ENCODE measurements around the gene IL7R. TPM values are rescaled to one million over a fixed set of nuclear protein-coding genes. Genes with fewer than 3 reads are reported as not detected.

IL7R gene
- total and polyA plus RNA-seq, 10 of the 15 experiments (the other 5 are each of a cell fraction or from before 2014, with no cell fraction given): 0.40 to 21.1 (median 0.85) TPM

GRCh38 chr5:35867998-35868397 lies 11.3 kb downstream of the IL7R start:
- no peak overlapping the region for H3K4me2 ChIP-seq (ENCODE audit: control insufficient read depth, insufficient read depth)
- ATAC-seq (no peak), FAIRE-seq (no peak), DNase-seq (ENCODE audit: low read depth, low spot score) (no peak)
- POLR2A ChIA-PET: interaction anchor here (0.5 to 1.2 kb wide), 3 partner anchors 10 to 827 kb away, joined by 3 to 6 read pairs (median 4); partner anchors contain the start of gene IL7R
- CTCF ChIA-PET: interaction anchor here (1.4 to 1.5 kb wide), 2 partner anchors 16 to 56 kb away, joined by 3 read pairs; no protein-coding TSS in a partner anchor
- BruUV-seq (replicated peaks): no TSS peak
- H3K9me3 ChIP-seq (replicated peaks; ENCODE audit: control insufficient read depth, insufficient read depth, low read length): no peaks in the 10 kb centered on the region
- peaks cover 7% of the 10 kb centered on the region; the same call in 1 of the 2 replicates for H3K4me1 ChIP-seq (ENCODE audit: control insufficient read depth, insufficient read depth, low read length)
- H3K27ac ChIP-seq (ENCODE audit: control insufficient read depth, insufficient read depth): no peak overlapping the region
- no peak overlapping the region for H2AFZ ChIP-seq (ENCODE audit: control insufficient read depth, low read depth, low read length)
- TF ChIP-seq NFYB (IDR thresholded peaks at IDR 0.05; ENCODE audit: insufficient read depth, low read depth, low read length) (no peak), NBN (IDR thresholded peaks at IDR 0.05) (no peak)
- TF ChIP-seq, protein P1, sequence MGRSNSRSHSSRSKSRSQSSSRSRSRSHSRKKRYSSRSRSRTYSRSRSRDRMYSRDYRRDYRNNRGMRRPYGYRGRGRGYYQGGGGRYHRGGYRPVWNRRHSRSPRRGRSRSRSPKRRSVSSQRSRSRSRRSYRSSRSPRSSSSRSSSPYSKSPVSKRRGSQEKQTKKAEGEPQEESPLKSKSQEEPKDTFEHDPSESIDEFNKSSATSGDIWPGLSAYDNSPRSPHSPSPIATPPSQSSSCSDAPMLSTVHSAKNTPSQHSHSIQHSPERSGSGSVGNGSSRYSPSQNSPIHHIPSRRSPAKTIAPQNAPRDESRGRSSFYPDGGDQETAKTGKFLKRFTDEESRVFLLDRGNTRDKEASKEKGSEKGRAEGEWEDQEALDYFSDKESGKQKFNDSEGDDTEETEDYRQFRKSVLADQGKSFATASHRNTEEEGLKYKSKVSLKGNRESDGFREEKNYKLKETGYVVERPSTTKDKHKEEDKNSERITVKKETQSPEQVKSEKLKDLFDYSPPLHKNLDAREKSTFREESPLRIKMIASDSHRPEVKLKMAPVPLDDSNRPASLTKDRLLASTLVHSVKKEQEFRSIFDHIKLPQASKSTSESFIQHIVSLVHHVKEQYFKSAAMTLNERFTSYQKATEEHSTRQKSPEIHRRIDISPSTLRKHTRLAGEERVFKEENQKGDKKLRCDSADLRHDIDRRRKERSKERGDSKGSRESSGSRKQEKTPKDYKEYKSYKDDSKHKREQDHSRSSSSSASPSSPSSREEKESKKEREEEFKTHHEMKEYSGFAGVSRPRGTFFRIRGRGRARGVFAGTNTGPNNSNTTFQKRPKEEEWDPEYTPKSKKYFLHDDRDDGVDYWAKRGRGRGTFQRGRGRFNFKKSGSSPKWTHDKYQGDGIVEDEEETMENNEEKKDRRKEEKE (IDR thresholded peaks at IDR 0.05): no peak
- H3K4me3 ChIP-seq: no peak overlapping the region
- WGBS (ENCODE audit: insufficient coverage, insufficient replicate concordance, low lambda C conversion rate, missing lambda C conversion rate): 35% methylated on average over 4 of the region's 4 CpGs
- intact Hi-C loops (cut with micrococcal nuclease; ENCODE audit: unreplicated experiment) (no loop called here), in situ Hi-C loops (cut with MboI) (no loop called here)
- SMC1A ChIA-PET (ENCODE audit: uncharacterized antibody, unreplicated experiment): interaction anchor here (0.6 to 1.6 kb wide), 5 partner anchors 8 to 779 kb away, joined by 3 to 6 read pairs (median 3); no protein-coding TSS in a partner anchor
- H3K9ac ChIP-seq (ENCODE audit: control insufficient read depth, insufficient read depth, low read length): no peak overlapping the region
- H3K36me3 ChIP-seq (ENCODE audit: control insufficient read depth in 2 of 2, insufficient read depth in 2 of 2, low read length in 1 of 2): no peaks in the 10 kb centered on the region; a peak in 1 of 4 replicates
- H3K27me3 ChIP-seq (replicated peaks in 1 of 2; ENCODE audit: control insufficient read depth in 2 of 2, insufficient read depth in 2 of 2, low read length in 1 of 2): no peaks in the 10 kb centered on the region
- no peaks in the 10 kb centered on the region for H4K20me1 ChIP-seq (ENCODE audit: control insufficient read depth, insufficient read depth)
- RAD21 ChIA-PET (ENCODE audit: unreplicated experiment): interaction anchor here (0.9 to 1.8 kb wide), 3 partner anchors 9 to 58 kb away, joined by 3 to 6 read pairs (median 3); no protein-coding TSS in a partner anchor
- H3K79me2 ChIP-seq (ENCODE audit: control insufficient read depth, insufficient read depth, low read length): no peaks in the 10 kb centered on the region

Measured in GM12878 (cell line).